ENCODE data around the gene DISP3.

DISP3 gene

DNA sequence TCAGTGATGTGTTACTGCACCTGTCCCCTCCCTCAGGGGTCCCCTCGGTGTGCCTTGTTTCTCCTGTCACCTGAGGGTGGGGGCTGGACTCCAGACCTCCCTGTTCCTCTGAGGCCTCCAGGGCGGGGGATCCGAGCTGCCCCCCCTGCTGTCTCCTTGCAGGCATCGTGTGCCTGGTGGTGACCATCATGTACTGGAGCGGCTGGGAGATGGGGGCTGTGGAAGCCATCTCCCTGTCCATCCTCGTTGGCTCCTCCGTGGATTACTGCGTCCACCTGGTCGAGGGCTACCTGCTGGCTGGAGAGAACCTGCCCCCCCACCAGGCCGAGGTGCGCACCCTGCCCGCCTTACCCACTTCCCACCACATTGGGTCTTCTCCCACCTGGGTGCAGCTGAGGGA, 56.4 kb downstream of the DISP3 start:
- H3K4me1 ChIP-seq (ENCODE audit: control insufficient read depth, insufficient read depth, low read length): no peaks in the 10 kb centered on the region
- H3K36me3 ChIP-seq (ENCODE audit: control insufficient read depth, insufficient read depth, low read length): no peaks in the 10 kb centered on the region
- H3K9me3 ChIP-seq (ENCODE audit: control insufficient read depth, low read length): no peaks in the 10 kb centered on the region
- no peak overlapping the region for H3K4me3 ChIP-seq (ENCODE audit: insufficient read depth, low read depth, low read length)
- 93 to 96% methylated on average over 12 of the region's 12 CpGs for WGBS, 2 experiments
- no peaks in the 10 kb centered on the region for H3K27me3 ChIP-seq (ENCODE audit: control insufficient read depth, insufficient read depth, low read length, poor library complexity, severe bottlenecking)
- H3K27ac ChIP-seq (ENCODE audit: insufficient read depth, low read depth, low read length, poor library complexity, severe bottlenecking): no peak overlapping the region

DNA sequence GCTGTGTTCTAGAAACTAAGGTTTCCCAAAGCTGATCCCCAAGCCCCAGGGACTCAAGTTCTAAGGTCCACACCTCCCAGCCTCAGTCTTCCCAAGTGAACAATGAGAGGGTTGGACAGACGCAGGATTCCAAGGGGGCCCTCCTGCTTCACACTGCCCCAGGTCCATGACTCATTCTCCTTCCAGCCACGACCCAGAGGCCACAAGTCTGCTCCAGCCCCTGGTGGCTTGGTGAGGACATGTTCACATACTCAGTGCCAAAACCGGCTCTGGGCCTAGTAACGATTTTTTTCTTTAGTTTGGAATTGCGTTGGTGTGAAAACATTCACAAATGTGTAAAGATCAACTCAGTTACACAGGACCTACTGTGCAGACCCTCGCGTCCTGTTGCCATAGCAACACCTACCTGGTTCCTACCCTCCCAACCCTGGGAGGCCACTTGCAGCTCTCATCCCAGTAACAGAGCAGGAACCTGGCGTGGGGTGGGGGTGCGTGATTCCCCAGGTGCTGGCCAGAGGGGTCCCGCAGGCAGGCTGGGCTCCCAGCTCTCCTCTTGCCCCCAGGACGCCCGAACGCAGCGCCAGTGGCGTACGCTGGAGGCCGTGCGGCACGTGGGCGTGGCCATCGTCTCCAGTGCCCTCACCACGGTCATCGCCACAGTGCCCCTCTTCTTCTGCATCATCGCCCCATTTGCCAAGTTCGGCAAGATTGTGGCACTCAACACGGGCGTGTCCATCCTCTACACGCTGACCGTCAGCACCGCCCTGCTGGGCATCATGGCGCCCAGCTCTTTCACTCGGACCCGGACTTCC, 57.0 kb downstream of the DISP3 start:
- no peak overlapping the region for H3K27ac ChIP-seq (ENCODE audit: insufficient read depth, low read depth, low read length, poor library complexity, severe bottlenecking)
- H3K36me3 ChIP-seq (ENCODE audit: control insufficient read depth, insufficient read depth, low read length): no peaks in the 10 kb centered on the region
- 94 to 95% methylated on average over 33 of the region's 33 CpGs for WGBS, 2 experiments
- H3K9me3 ChIP-seq (ENCODE audit: control insufficient read depth, low read length): no peaks in the 10 kb centered on the region
- H3K4me3 ChIP-seq (ENCODE audit: insufficient read depth, low read depth, low read length): no peak overlapping the region
- H3K27me3 ChIP-seq (ENCODE audit: control insufficient read depth, insufficient read depth, low read length, poor library complexity, severe bottlenecking): no peaks in the 10 kb centered on the region
- H3K4me1 ChIP-seq (ENCODE audit: control insufficient read depth, insufficient read depth, low read length): no peaks in the 10 kb centered on the region

DNA sequence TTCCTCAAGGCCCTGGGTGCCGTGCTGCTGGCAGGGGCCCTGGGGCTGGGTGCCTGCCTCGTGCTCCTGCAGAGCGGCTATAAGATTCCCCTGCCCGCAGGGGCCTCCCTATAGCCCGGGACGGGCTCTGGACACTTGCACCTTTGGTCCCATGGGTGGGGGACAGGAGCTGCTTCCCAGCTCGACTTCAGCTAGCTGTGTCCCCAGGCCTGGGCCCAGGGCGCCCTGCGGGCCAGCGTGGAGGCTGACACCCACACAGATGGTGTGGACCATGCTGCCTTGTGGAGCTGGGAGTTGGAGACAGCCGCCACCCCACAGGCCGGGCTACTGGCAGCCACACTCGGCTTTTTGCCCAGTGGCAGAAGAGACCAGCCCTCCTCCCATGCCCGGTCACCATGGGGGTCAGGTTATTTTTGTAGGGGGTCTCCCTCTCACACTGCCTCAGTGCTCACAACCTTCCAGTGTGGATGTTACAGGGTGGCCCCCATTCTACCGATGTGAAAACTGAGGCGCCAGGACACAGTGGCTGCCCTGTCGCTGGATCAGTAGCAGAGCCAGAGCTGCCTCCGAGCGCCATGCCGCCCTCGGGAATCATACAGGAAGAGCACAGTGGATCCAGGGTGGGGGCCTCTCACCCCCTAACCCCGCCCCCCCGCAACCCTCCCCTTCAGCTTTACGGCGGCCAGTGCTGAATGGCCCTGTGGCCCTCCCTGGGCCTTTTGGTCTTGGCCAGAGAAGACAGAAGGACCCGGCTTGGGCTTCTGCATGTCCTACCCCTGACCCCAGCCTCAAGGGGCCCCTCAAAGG, 57.8 kb downstream of the DISP3 start:
- Histone ChIP-seq H3K27ac (ENCODE audit: insufficient read depth, low read depth, low read length, poor library complexity, severe bottlenecking) (no peak overlapping the region), H3K27me3 (ENCODE audit: control insufficient read depth, insufficient read depth, low read length, poor library complexity, severe bottlenecking) (no peaks in the 10 kb centered on the region), H3K36me3 (ENCODE audit: control insufficient read depth, insufficient read depth, low read length) (no peaks in the 10 kb centered on the region), H3K4me3 (ENCODE audit: insufficient read depth, low read depth, low read length) (no peak overlapping the region), H3K9me3 (ENCODE audit: control insufficient read depth, low read length) (no peaks in the 10 kb centered on the region), H3K4me1 (ENCODE audit: control insufficient read depth, insufficient read depth, low read length) (no peaks in the 10 kb centered on the region)
- 93 to 94% methylated on average over 26 of the region's 26 CpGs for WGBS, 2 experiments

DNA sequence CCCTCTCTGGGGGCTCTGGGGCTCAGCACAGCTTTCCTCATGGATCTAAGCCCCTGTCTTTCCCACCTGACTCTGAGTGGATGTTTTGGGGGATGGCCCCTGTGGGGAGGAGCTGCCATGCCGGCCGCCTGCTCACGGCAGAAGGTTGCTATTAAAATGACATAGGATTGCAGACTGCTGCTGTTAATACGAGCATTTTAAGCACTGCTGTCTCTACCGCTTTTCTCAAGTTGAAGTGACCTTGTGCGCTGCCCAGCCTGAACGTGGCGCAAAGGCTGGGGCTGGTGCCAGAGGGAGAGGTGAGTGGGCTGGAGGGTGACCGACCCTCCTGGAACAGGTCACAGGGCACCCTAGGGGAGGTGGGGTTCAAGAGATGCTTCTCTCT, 58.4 kb downstream of the DISP3 start:
- H3K4me1 ChIP-seq (ENCODE audit: control insufficient read depth, insufficient read depth, low read length): no peaks in the 10 kb centered on the region
- no peaks in the 10 kb centered on the region for H3K36me3 ChIP-seq (ENCODE audit: control insufficient read depth, insufficient read depth, low read length)
- WGBS, 2 experiments: 91 to 95% methylated on average over 9 of the region's 9 CpGs
- no peak overlapping the region for H3K4me3 ChIP-seq (ENCODE audit: insufficient read depth, low read depth, low read length)
- H3K27me3 ChIP-seq (ENCODE audit: control insufficient read depth, insufficient read depth, low read length, poor library complexity, severe bottlenecking): no peaks in the 10 kb centered on the region
- H3K9me3 ChIP-seq (ENCODE audit: control insufficient read depth, low read length): no peaks in the 10 kb centered on the region
- H3K27ac ChIP-seq (ENCODE audit: insufficient read depth, low read depth, low read length, poor library complexity, severe bottlenecking): no peak overlapping the region

DNA sequence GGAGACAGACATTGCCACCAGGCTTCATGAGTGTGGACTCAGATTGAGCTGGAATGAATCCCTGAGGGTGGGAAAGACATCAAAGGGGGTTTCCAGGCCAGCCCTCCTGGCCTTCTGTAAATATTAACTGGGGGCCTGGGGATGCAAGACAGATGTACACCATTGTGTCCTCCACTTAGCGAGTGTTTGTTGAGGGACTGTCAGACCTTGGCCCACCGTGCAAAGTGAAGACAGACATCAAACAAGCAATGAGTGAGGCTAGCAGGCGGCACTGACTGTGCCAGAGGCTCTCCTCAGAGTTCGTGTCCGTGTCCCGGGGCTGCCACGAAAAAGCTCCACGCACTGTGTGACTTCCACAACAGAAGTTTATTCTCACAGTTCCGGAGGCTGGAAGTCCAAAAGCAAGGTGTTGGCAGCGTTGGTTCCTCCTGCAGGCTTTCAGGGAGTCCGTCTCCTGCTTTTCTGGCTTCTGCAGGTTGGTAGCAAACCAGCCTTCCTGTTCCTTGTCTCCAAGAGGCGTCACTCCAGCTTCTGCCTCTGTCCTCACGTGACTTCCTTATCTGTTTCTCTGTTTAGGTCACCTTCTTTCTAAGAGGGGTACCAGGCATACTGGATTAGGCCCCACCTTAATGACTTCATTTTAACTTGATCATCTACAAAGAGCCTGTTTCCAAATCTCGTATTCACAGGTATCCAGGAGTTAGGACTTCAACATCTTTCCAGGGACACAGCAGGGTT, 59.1 kb downstream of the DISP3 start:
- Histone ChIP-seq H3K27me3 (ENCODE audit: control insufficient read depth, insufficient read depth, low read length, poor library complexity, severe bottlenecking) (no peaks in the 10 kb centered on the region), H3K4me3 (ENCODE audit: insufficient read depth, low read depth, low read length) (no peak overlapping the region), H3K4me1 (ENCODE audit: control insufficient read depth, insufficient read depth, low read length) (no peaks in the 10 kb centered on the region), H3K9me3 (ENCODE audit: control insufficient read depth, low read length) (no peaks in the 10 kb centered on the region), H3K36me3 (ENCODE audit: control insufficient read depth, insufficient read depth, low read length) (no peaks in the 10 kb centered on the region), H3K27ac (ENCODE audit: insufficient read depth, low read depth, low read length, poor library complexity, severe bottlenecking) (no peak overlapping the region)
- 93 to 94% methylated on average over 14 of the region's 14 CpGs for WGBS, 2 experiments

DNA sequence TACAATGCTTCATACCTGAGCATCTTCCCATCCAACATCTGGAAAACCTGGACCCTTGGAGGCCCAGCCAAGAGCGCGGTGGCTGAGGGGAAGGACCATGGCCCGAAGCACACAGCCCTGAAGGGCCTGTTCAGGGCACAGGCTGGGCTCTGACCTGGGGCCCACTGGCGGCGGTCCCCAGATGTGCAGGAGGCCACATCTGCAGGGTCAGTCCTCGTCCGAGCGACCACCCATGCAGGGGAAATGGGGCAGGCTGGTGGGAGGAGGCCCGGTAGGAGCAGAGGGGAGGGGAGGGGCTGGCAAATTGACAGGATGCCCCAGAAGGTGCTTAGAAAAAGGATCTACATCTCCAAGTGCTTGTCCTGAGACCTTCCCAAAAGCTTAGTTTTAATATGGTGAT, 59.9 kb downstream of the DISP3 start:
- Histone ChIP-seq H3K9me3 (ENCODE audit: control insufficient read depth, low read length) (no peaks in the 10 kb centered on the region), H3K4me1 (ENCODE audit: control insufficient read depth, insufficient read depth, low read length) (no peaks in the 10 kb centered on the region), H3K27ac (ENCODE audit: insufficient read depth, low read depth, low read length, poor library complexity, severe bottlenecking) (no peak overlapping the region), H3K27me3 (ENCODE audit: control insufficient read depth, insufficient read depth, low read length, poor library complexity, severe bottlenecking) (no peaks in the 10 kb centered on the region), H3K4me3 (ENCODE audit: insufficient read depth, low read depth, low read length) (no peak overlapping the region), H3K36me3 (ENCODE audit: control insufficient read depth, insufficient read depth, low read length) (no peaks in the 10 kb centered on the region)
- 89% methylated on average over 9 of the region's 9 CpGs for WGBS, 2 experiments

DNA sequence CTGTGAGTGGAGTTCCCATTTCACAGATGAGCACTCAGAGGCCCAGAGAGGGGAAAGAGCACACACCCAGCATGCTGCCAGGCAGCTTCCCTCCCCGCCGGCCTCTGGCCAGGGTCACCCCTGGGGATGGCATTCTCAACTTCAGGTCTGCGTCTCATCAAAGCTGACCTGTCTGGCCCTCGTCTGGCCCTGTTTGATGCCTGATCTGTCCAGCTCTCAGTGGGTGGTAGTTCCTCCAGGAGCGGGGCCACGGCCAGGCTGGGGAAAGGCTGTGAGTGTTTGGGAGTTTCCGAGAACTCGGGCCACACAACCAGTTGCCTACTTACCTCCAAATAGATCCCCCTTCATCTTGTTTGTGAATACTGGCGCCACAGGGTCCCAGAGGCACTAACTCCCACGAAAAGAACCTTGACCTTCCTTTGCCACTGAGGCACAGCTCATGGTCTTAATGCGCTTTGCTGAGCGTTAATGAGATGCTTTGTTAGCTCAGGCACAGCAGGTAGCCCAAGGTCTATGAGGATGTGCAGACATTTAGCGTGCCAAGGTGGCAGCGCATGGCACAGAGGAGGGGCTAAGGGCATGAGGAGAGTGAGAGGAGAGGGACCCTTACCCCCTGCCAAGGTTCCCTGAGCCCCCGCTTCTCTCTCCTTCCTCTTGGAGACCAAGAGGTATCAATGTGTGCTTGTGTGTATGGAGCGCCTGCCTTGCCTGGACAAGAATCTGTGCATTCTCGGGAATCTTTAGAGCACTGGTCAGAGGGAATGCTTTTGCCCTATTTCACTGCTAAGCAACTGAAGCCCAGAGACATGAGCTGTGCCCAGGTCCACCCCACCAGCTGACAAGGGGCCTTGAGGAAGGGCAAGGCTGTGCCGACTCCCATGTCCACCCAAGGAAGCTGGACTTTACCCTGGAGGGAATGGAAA, 61.2 kb downstream of the DISP3 start:
- H3K4me1 ChIP-seq (ENCODE audit: control insufficient read depth, insufficient read depth, low read length): no peaks in the 10 kb centered on the region
- no peaks in the 10 kb centered on the region for H3K9me3 ChIP-seq (ENCODE audit: control insufficient read depth, low read length)
- H3K36me3 ChIP-seq (ENCODE audit: control insufficient read depth, insufficient read depth, low read length): no peaks in the 10 kb centered on the region
- no peaks in the 10 kb centered on the region for H3K27me3 ChIP-seq (ENCODE audit: control insufficient read depth, insufficient read depth, low read length, poor library complexity, severe bottlenecking)
- H3K4me3 ChIP-seq (ENCODE audit: insufficient read depth, low read depth, low read length): no peak overlapping the region
- H3K27ac ChIP-seq (ENCODE audit: insufficient read depth, low read depth, low read length, poor library complexity, severe bottlenecking): no peak overlapping the region
- 86 to 87% methylated on average over 18 of the region's 18 CpGs for WGBS, 2 experiments

DNA sequence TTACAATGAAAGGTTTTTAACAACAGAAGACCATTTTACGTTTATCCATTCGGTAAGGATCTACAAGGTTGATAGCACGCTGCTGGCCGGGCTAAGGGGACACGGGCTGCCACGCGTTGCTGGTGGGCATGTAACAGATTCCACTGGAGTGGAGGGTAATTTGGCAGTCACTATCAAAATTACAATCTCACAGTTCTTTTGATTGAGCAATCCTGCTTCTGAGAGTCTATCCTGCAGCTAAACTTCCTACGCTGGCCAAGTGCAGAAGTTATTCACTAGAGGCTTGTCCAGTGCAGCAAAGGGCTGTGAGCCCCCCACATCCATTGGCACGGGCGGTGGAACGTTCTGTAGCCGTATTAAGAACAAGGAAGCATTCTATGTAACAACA, 61.8 kb downstream of the DISP3 start:
- H3K27me3 ChIP-seq (ENCODE audit: control insufficient read depth, insufficient read depth, low read length, poor library complexity, severe bottlenecking): no peaks in the 10 kb centered on the region
- no peaks in the 10 kb centered on the region for H3K4me1 ChIP-seq (ENCODE audit: control insufficient read depth, insufficient read depth, low read length)
- 91 to 94% methylated on average over 11 to 12 of the region's 12 CpGs for WGBS, 2 experiments
- H3K9me3 ChIP-seq (ENCODE audit: control insufficient read depth, low read length): no peaks in the 10 kb centered on the region
- H3K4me3 ChIP-seq (ENCODE audit: insufficient read depth, low read depth, low read length): no peak overlapping the region
- H3K36me3 ChIP-seq (ENCODE audit: control insufficient read depth, insufficient read depth, low read length): no peaks in the 10 kb centered on the region
- H3K27ac ChIP-seq (ENCODE audit: insufficient read depth, low read depth, low read length, poor library complexity, severe bottlenecking): no peak overlapping the region

DNA sequence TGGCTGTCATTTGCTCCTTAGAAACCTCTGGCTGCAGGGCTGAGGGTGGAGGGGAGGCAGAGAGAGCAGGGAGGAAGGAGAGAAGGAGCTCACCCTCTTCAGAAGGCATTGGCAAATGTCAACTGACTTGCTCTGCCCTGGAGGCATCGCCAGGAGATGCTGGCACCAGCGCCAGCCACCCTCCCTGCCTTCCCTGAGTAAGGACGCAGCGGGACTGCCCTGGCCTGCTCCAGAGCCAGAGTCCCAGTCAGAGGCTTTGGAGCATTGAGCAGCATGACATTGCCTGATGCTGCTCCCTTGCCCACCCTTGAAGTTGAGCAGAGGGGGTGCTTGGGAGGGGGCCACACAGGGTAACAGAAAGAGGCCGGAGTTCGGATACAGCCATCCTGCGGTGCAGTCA, 62.3 kb downstream of the DISP3 start:
- no peaks in the 10 kb centered on the region for H3K9me3 ChIP-seq (ENCODE audit: control insufficient read depth, low read length)
- H3K4me1 ChIP-seq (ENCODE audit: control insufficient read depth, insufficient read depth, low read length): no peaks in the 10 kb centered on the region
- H3K27ac ChIP-seq (ENCODE audit: insufficient read depth, low read depth, low read length, poor library complexity, severe bottlenecking): no peak overlapping the region
- H3K4me3 ChIP-seq (ENCODE audit: insufficient read depth, low read depth, low read length): no peak overlapping the region
- no peaks in the 10 kb centered on the region for H3K27me3 ChIP-seq (ENCODE audit: control insufficient read depth, insufficient read depth, low read length, poor library complexity, severe bottlenecking)
- WGBS, 2 experiments: 93 to 94% methylated on average over 7 of the region's 7 CpGs
- H3K36me3 ChIP-seq (ENCODE audit: control insufficient read depth, insufficient read depth, low read length): no peaks in the 10 kb centered on the region

Measured in ectodermal cell (in vitro differentiated cells).